SK-N-SH (cell line): ENCODE measurements around the gene BOD1L1. TPM values are rescaled to one million over a fixed set of nuclear protein-coding genes. Genes with fewer than 3 reads are reported as not detected.

Source experiments
- CTCF ChIA-PET: fragments of 300-600, 350-600 bp; formaldehyde crosslinking; extraction: SDS; loops from one replicate; lab custom pipeline; 2021; lab: Yijun Ruan, JAX
- POLR2A ChIA-PET: fragments of 350-600 bp; sonication (Branson Sonifier 250); formaldehyde crosslinking; extraction: SDS; loops from one replicate; lab custom pipeline; 2020; ENCODE audit warnings: antibody characterized with exemption, inconsistent platforms; lab: Yijun Ruan, JAX
- DNase-seq: peaks from one replicate; pipeline ENCODE4 v3.0.0; 2012
- H2AFZ ChIP-seq: fragments of 200-600 bp; sonication (generic); 2 replicates; pipeline ENCODE4 v1.8.1; 2016; ENCODE audit warnings: antibody characterized with exemption, mild to moderate bottlenecking, low read depth
- H3F3A ChIP-seq: fragments of 200-600 bp; sonication (generic); replicated peaks from 2 replicates; pipeline ENCODE3; 2016; ENCODE audit warnings: antibody characterized with exemption, mild to moderate bottlenecking; ENCODE audit not compliant: insufficient read depth
- H3K27ac ChIP-seq, 2 experiments: fragments of 200-500 bp in 1 of 2; fragments of 200-600 bp in 1 of 2; sonication (Bioruptor generic) in 1 of 2; sonication (generic), shearing (Covaris generic) in 1 of 2; 2 replicates each; pipeline versions ENCODE4 v1.5.1 to v1.6.1; 2014 to 2016; ENCODE audit warnings: low read depth in 2 of 2, inconsistent platforms in 1 of 2, low read length in 1 of 2, mild to moderate bottlenecking in 1 of 2, mixed read lengths in 1 of 2
- H3K27me3 ChIP-seq: fragments of 200-600 bp; sonication (generic), shearing (Covaris generic); 2 replicates; pipeline ENCODE4 v1.6.1; 2016; ENCODE audit warnings: mixed run types; ENCODE audit not compliant: insufficient read depth
- H3K36me3 ChIP-seq, 2 experiments: fragments of 200-500 bp in 1 of 2; fragments of 200-600 bp in 1 of 2; sonication (Bioruptor generic) in 1 of 2; sonication (generic) in 1 of 2; replicated peaks in 1 of 2; 2 replicates each; pipeline versions ENCODE3 to v1.5.1; 2014 to 2016; ENCODE audit warnings: low read length in 1 of 2, mild to moderate bottlenecking in 1 of 2; ENCODE audit not compliant: insufficient read depth in 2 of 2, control insufficient read depth in 1 of 2
- H3K4me1 ChIP-seq, 2 experiments: fragments of 200-500 bp in 1 of 2; fragments of 200-600 bp in 1 of 2; sonication (Bioruptor generic) in 1 of 2; sonication (generic), shearing (Covaris generic) in 1 of 2; 2 replicates each; pipeline versions ENCODE4 v1.5.1 to v1.6.1; 2014 to 2016; ENCODE audit warnings: low read depth in 1 of 2, low read length in 1 of 2, mixed run types in 1 of 2; ENCODE audit not compliant: insufficient read depth in 2 of 2, control insufficient read depth in 1 of 2
- H3K4me2 ChIP-seq: fragments of 200-600 bp; sonication (generic), shearing (Covaris generic); 2 replicates; pipeline ENCODE4 v1.6.1; 2017; ENCODE audit warnings: mixed run types
- H3K4me3 ChIP-seq, 2 experiments: fragments of 200-500 bp in 1 of 2; fragments of 200-600 bp in 1 of 2; sonication (Bioruptor generic) in 1 of 2; sonication (generic), shearing (Covaris generic) in 1 of 2; 2 replicates each; pipeline versions ENCODE4 v1.5.1 to v1.8.1; 2014 to 2016; ENCODE audit warnings: low read depth in 2 of 2, inconsistent platforms in 1 of 2, low read length in 1 of 2, mild to moderate bottlenecking in 1 of 2, mixed read lengths in 1 of 2, moderate library complexity in 1 of 2
- H3K79me2 ChIP-seq: fragments of 200-600 bp; sonication (generic); 2 replicates; pipeline ENCODE4 v1.8.1; 2017; ENCODE audit warnings: mild to moderate bottlenecking; ENCODE audit not compliant: insufficient read depth
- H3K9ac ChIP-seq: fragments of 200-600 bp; sonication (generic); 2 replicates; pipeline ENCODE4 v1.6.1; 2017; ENCODE audit warnings: mixed run types
- H3K9me2 ChIP-seq: fragments of 200-600 bp; sonication (generic); 2 replicates; pipeline ENCODE4 v1.6.1; 2017; ENCODE audit warnings: mixed run types
- H3K9me3 ChIP-seq: fragments of 200-600 bp; sonication (generic); 2 replicates; pipeline ENCODE4 v1.6.1; 2017; ENCODE audit warnings: mixed run types, mild to moderate bottlenecking, moderate library complexity
- H4K20me1 ChIP-seq: fragments of 200-600 bp; sonication (generic); 2 replicates; pipeline ENCODE4 v1.6.1; 2017; ENCODE audit warnings: mild to moderate bottlenecking, mixed run types; ENCODE audit not compliant: insufficient read depth
- CHD2 ChIP-seq: fragments of 150-350 bp; IDR thresholded peaks from 2 replicates; pipeline ENCODE4 v1.6.1; 2018; ENCODE audit warnings: low read length; ENCODE audit not compliant: partially characterized antibody
- FOXM1 ChIP-seq: IDR thresholded peaks from 2 replicates; pipeline ENCODE4 v1.4.0; 2012; ENCODE audit warnings: low read depth, mild to moderate bottlenecking
- GABPA ChIP-seq: IDR thresholded peaks from 2 replicates; pipeline ENCODE4 v1.4.0; 2012; ENCODE audit warnings: low read depth, mild to moderate bottlenecking
- NFIC ChIP-seq: IDR thresholded peaks from 2 replicates; pipeline ENCODE4 v1.4.0; 2012; ENCODE audit warnings: borderline replicate concordance
- PBX3 ChIP-seq: IDR thresholded peaks from 2 replicates; pipeline ENCODE4; 2012
- RCOR1 ChIP-seq: fragments of 150-350 bp; IDR thresholded peaks from 2 replicates; pipeline ENCODE4 v1.6.1; 2017; ENCODE audit warnings: antibody characterized with exemption, low read length
- REST ChIP-seq: IDR thresholded peaks from 2 replicates; pipeline ENCODE4 v1.6.1; 2012; ENCODE audit warnings: mild to moderate bottlenecking, low read depth, low read length, moderate library complexity
- RFX5 ChIP-seq: IDR thresholded peaks from 2 replicates; pipeline ENCODE4 v1.6.1; 2012; ENCODE audit warnings: mild to moderate bottlenecking, improper control_type of control experiment, low read length
- RXRA ChIP-seq: IDR thresholded peaks from 2 replicates; pipeline ENCODE4 v1.4.0; 2012; ENCODE audit warnings: low read depth, mild to moderate bottlenecking, borderline replicate concordance
- SMC3 ChIP-seq: IDR thresholded peaks from 2 replicates; pipeline ENCODE4 v1.6.1; 2012; ENCODE audit warnings: low read depth, low read length, improper control_type of control experiment
- TAF1 ChIP-seq: IDR thresholded peaks from 2 replicates; pipeline ENCODE4 v1.6.1; 2012; ENCODE audit warnings: low read depth, mild to moderate bottlenecking, low read length, moderate library complexity, borderline replicate concordance
- TEAD4 ChIP-seq: IDR thresholded peaks from 2 replicates; pipeline ENCODE4 v1.4.0; 2012; ENCODE audit warnings: mild to moderate bottlenecking, borderline replicate concordance; ENCODE audit not compliant: insufficient read depth
- USF2 ChIP-seq: fragments of 150-350 bp; IDR thresholded peaks from 2 replicates; pipeline ENCODE4 v1.6.1; 2017; ENCODE audit warnings: antibody characterized with exemption, low read length, low read depth, borderline replicate concordance
- ZBTB33 ChIP-seq: IDR thresholded peaks from 2 replicates; pipeline ENCODE4 v1.4.0; 2012; ENCODE audit warnings: low read depth, borderline replicate concordance
- WGBS: methylation state at CpG from one replicate; pipeline ENCODE4 v1.1.6; 2017; ENCODE audit warnings: low lambda C conversion rate; 5-methylcytosine and 5-hydroxymethylcytosine counted together
- polyA plus RNA-seq, 3 experiments: library from polyadenylated mRNA; depleted of rRNA; stranded (reverse); fragments of >200 nt; gene quantifications; 2 replicates each; pipeline ENCODE4 v1.2.3, GENCODE V29; 2012

The BOD1L1 gene
- polyA plus RNA-seq, 1 of the 3 experiments (the other 2 are of a cell fraction) = 12.5 TPM

- no peaks in the 10 kb centered on the region for H3K9me3 ChIP-seq
- H3K79me2 ChIP-seq = no peaks in the 10 kb centered on the region
- H3K4me2 ChIP-seq = no peak overlapping the region
- peaks cover 77 to 80% of the 10 kb centered on the region in 2 experiments for H3K36me3 ChIP-seq
- ChIA-PET POLR2A (no interaction called here), CTCF (no interaction called here)
- TF ChIP-seq TEAD4 = no peak
- no peak for TF ChIP-seq CHD2
- TF ChIP-seq RXRA = no peak
- TF ChIP-seq GABPA = no peak
- no peak for TF ChIP-seq SMC3
- no peak for TF ChIP-seq RCOR1
- TF ChIP-seq RFX5 = no peak
- no peak for TF ChIP-seq REST
- TF ChIP-seq FOXM1 = no peak
- TF ChIP-seq ZBTB33 = no peak
- no peak for TF ChIP-seq USF2
- TF ChIP-seq NFIC = no peak
- TF ChIP-seq PBX3 = no peak
- TF ChIP-seq TAF1 = no peak
- H3F3A ChIP-seq = no peaks in the 10 kb centered on the region
- DNase-seq = no peak
- H3K27ac ChIP-seq = no peak overlapping the region
- no peaks in the 10 kb centered on the region for H4K20me1 ChIP-seq
- H3K9me2 ChIP-seq = no peaks in the 10 kb centered on the region
- no peaks in the 10 kb centered on the region for H3K4me1 ChIP-seq
- no peak overlapping the region for H3K9ac ChIP-seq
- WGBS = 94% methylated on average over 2 of the region's 2 CpGs
- no peaks in the 10 kb centered on the region for H3K27me3 ChIP-seq
- no peak overlapping the region for H3K4me3 ChIP-seq
- no peak overlapping the region for H2AFZ ChIP-seq
These were observed 47.5 kb downstream of the BOD1L1 start for GRCh38 chr4:13580036-13580435.
